SJSA1 (cell line): Measurements from ENCODE around the gene ANXA10. TPM values are rescaled to one million over a fixed set of nuclear protein-coding genes. Genes with fewer than 3 reads are reported as not detected.
"Not testable (repeated sequence)": the region's sequence is repeated elsewhere in the genome, so short reads cannot be mapped to it uniquely, and the experiment has no call there.

ENCODE experiments used
- DNase-seq, 2 experiments: peaks; one replicate each; pipeline ENCODE4 v3.0.0-alpha.2; 2015 to 2020; ENCODE audit warnings: low spot score in 2 of 2, low read depth in 1 of 2
- H3K27ac ChIP-seq: fragments of 250-450 bp; sonication (Bioruptor Pico); 2 replicates; pipeline ENCODE4 v1.5.1; 2020; ENCODE audit warnings: mild to moderate bottlenecking, moderate library complexity
- H3K27me3 ChIP-seq: fragments of 250-450 bp; sonication (Bioruptor Pico); replicated peaks from 2 replicates; pipeline ENCODE4 v1.5.1; 2020; ENCODE audit warnings: mild to moderate bottlenecking, moderate library complexity
- H3K36me3 ChIP-seq: fragments of 250-450 bp; sonication (Bioruptor Pico); 2 replicates; pipeline ENCODE4 v1.5.1; 2020; ENCODE audit warnings: mild to moderate bottlenecking
- H3K4me1 ChIP-seq: fragments of 250-450 bp; sonication (Bioruptor Pico); replicated peaks from 2 replicates; pipeline ENCODE4 v1.6.1; 2021; ENCODE audit warnings: mild to moderate bottlenecking
- H3K4me3 ChIP-seq: fragments of 250-450 bp; sonication (Bioruptor Pico); 2 replicates; pipeline ENCODE4 v1.5.1; 2020; ENCODE audit warnings: mild to moderate bottlenecking
- H3K9me3 ChIP-seq: fragments of 250-450 bp; sonication (Bioruptor Pico); replicated peaks from 2 replicates; pipeline ENCODE4 v1.5.1; 2020; ENCODE audit warnings: mild to moderate bottlenecking
- total RNA-seq: library from RNA; depleted of rRNA; stranded (reverse); fragments of >200 nt; shearing (Covaris generic); gene quantifications from 2 replicates; pipeline ENCODE4 v1.2.3, GENCODE V29; 2014; rRNA removed

ANXA10 gene
- total RNA-seq, 1 experiment from 2014 or later, result 1.7 TPM

DNA sequence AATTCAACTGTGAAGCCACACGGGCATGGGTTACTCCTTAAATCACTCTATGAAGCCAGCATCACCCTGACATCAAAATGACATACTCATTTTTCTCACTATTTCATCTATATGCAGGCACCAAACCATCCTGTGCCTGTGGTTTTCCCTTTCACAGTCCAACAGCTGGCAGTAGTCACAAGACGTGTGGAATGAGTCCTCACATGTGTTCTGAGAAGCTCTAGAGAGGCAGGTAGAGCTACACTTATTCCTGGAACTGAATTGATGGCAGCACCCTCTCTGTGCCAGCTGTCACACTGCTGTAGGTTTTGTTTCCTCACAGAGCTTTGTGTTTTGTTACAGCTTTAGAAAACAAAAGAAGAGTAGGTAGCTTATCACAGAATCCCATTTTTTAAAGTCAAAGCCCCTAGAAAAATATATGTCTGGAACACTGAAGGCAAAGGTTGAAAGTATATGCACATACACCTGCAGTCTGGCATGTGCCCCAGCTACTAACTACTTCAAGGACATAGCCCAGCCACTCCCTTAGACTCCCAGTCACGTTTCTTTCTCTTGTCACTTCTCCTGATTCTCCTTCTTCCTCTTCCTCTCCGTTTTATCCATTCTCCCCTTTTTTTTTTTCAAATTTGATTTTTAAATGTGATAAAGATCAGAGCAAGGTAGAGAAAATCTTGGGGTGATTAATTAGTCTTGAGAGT lies 107.1 kb downstream of the ANXA10 start:
- Histone ChIP-seq H3K9me3 (peaks cover 11% of the 10 kb centered on the region; the same call in 1 of the 2 replicates), H3K27me3 (no peaks in the 10 kb centered on the region), H3K36me3 (no peaks in the 10 kb centered on the region), H3K4me3 (no peak overlapping the region), H3K4me1 (peaks cover 3% of the 10 kb centered on the region; the same call in 1 of the 2 replicates), H3K27ac (no peak overlapping the region)
- no peak for DNase-seq

DNA sequence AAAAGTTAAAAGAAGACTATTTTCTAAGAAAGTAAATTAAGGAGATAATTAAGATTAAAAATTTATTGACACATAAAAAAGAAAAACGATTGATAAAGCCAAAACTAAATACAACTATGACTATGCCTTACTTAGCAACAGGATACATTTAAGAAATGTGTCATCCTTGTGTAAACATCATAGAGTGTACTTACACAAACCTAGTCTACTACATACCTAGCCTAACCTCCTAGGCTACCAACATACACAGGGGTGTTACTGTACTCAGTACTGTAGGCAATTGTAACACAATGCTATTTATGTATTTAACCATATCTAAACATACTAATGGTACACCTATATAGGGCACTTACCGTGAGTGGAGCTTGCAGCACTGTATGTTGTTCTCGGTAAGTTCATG lies 108.3 kb downstream of the ANXA10 start:
- no peaks in the 10 kb centered on the region for H3K36me3 ChIP-seq
- DNase-seq, result no peak

DNA sequence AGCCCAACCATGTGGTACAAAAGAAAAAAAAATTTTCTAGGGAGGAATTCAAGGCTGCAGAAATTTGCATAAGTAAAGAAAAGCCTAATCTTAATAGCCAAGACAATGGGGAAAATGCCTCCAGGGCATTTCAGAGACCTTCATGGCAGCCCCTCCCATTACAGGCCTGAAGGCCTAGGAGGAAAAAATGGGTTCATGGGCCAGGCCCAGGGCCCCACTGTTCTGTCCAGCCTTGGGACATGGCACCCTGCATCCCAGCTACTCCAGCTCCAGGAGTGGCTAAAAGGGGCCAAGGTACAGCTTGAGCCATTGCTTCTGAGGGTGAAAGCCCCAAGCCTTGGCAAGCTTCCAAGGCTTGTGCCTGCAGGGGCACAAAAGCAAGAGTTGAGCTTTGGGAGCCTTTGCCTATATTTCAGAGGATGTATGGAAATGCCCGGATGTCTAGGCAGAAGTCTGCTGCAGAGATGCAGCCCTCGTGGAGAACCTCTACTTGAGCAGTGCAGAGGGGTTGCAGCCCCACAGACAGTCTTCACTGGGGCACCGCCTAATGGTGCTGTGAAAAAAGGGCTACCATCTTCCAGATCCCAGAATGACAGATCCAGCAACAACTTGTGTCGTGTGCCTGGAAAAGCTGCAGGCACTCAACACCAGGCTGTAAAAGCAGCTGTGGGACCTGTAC lies 111.0 kb downstream of the ANXA10 start:
- H3K27me3 ChIP-seq, result no peaks in the 10 kb centered on the region

More for the DNA sequence above, 108.3 kb downstream of the ANXA10 start:
- no peaks in the 10 kb centered on the region for H3K27me3 ChIP-seq
- no peak overlapping the region for H3K27ac ChIP-seq
- peaks cover 11% of the 10 kb centered on the region; the same call in 1 of the 2 replicates for H3K9me3 ChIP-seq
- H3K4me3 ChIP-seq, result no peak overlapping the region
- H3K4me1 ChIP-seq, result peaks cover 3% of the 10 kb centered on the region; the same call in 1 of the 2 replicates

DNA sequence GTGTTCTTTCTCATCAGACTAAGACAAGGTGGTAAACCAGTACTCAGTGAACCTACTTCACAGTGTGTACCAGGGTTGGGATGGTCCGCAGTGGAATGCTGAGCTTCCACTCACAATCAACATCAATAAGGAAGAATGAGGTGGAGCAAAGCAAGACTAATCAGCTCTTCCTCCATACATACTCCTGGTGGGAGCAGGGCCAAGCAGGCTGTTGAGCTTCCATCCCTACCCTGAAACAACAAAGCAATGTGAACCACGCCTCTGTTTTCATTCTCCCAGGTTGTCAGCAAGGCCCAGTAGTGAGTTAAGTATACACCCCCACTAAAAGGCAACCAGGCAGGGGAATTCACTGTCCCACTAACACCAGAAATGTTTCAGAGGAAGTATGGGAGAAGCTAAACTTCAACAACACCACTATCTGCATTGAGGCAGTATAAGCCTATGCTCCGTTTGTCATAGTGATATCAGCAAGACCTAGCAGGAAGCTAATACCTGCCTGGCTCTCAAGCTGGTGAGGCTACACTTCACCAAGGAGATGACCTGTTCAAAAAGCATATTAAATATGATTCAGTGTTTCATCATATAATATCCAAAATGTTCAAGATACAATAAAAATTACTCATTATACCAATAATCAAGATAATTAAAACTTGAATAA lies 116.7 kb downstream of the ANXA10 start:
- DNase-seq, result no peak
- no peaks in the 10 kb centered on the region for H3K9me3 ChIP-seq
- no peak overlapping the region for H3K27ac ChIP-seq
- H3K36me3 ChIP-seq, result no peaks in the 10 kb centered on the region
- no peaks in the 10 kb centered on the region for H3K4me1 ChIP-seq
- no peak overlapping the region for H3K4me3 ChIP-seq
- H3K27me3 ChIP-seq, result no peaks in the 10 kb centered on the region

More for the DNA sequence above, 111.0 kb downstream of the ANXA10 start:
- no peak for DNase-seq
- no peak overlapping the region for H3K27ac ChIP-seq
- H3K9me3 ChIP-seq, result peaks cover 11% of the 10 kb centered on the region; the same call in 1 of the 2 replicates
- no peaks in the 10 kb centered on the region for H3K36me3 ChIP-seq
- H3K4me1 ChIP-seq, result no peaks in the 10 kb centered on the region
- H3K4me3 ChIP-seq, result no peak overlapping the region

DNA sequence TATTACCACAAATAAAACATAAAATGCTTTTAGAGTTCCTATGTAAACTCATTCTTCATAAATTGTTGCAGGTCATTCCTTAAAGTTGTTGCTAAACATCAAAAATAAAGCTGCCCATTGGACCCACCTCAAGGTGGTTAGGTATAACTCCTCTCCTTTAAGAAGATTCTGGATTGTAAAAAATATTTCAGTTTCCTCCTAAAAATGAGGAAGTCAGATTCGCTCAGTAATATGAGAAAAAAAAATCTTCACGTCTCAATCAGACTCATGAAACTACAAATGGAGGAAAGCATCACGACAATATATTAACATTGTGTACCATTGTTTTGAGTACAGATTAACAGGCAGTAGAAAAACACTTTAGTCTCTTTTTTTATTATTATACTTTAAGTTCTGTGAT lies 120.3 kb downstream of the ANXA10 start:
- no peaks in the 10 kb centered on the region for H3K9me3 ChIP-seq
- H3K4me1 ChIP-seq, result no peaks in the 10 kb centered on the region
- H3K27ac ChIP-seq, result no peak overlapping the region
- H3K4me3 ChIP-seq, result no peak overlapping the region
- no peaks in the 10 kb centered on the region for H3K27me3 ChIP-seq
- 0 out of 2 replicates have a peak, but pooled peaks cover 3% of the 10 kb centered on the region for H3K36me3 ChIP-seq
- DNase-seq, result no peak

DNA sequence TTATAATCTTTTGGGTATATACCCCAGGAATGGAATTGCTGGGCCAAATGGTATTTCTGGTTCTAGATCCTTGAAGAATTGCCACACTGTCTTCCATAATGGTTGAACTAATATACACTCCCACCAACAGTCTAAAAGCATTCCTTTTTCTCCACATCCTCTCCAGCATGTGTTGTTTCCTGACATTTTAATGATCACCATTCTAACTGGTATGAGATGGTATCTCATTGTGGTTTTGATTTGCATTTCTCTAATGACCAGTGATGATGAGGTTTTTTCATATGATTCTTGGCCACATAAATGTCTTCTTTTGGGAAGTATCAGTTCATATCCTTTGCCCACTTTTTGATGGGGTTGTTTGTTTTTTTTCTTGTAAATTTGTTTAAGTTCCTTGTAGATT lies 121.2 kb downstream of the ANXA10 start:
- not testable (repeated sequence) for H3K4me1 ChIP-seq, H3K27me3 ChIP-seq, H3K27ac ChIP-seq, H3K9me3 ChIP-seq, DNase-seq, H3K4me3 ChIP-seq, H3K36me3 ChIP-seq

DNA sequence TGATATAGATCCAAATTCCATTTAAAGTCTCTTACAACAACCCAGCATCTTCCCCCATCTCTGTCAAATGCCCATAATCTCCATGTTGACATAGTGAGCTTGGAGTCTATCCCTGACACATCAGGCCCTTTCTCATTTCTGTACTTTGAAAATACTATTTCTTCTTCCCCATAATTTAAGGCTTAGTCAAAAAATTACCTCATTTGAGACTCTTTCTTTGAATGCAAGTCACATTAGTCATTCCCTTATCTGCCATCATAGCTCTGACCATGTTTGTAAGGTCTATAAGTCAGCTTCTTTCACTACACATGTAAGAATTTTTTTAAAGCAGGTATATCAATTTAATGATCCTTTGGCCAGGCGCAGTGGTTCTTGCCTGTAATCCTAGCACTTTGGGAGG lies 126.3 kb downstream of the ANXA10 start:
- H3K4me1 ChIP-seq, result peaks cover 11% of the 10 kb centered on the region
- no peaks in the 10 kb centered on the region for H3K9me3 ChIP-seq
- no peak overlapping the region for H3K4me3 ChIP-seq
- no peaks in the 10 kb centered on the region for H3K27me3 ChIP-seq
- DNase-seq, result peak in 1 of 2 experiments; percentile 23
- H3K27ac ChIP-seq, result no peak overlapping the region
- 0 out of 2 replicates have a peak, but pooled peaks cover 3% of the 10 kb centered on the region for H3K36me3 ChIP-seq

DNA sequence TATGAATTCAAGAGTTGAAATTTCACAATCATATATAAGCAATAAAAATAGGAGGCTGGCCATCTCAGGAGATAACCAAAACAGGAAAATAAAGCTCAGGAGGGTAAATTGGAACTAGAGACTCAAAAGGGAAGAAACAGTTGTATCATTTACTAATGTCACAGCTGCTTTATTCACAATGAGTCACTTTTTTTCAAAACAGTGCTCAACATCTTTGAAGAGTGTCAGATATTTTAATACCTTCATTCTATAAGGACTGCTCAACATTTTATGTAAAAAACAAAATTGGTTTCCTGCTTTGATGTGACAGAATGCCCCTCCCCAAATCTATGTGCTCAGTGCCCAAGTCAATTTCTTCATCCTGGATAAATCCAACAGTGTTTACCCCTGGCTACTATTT lies 128.6 kb downstream of the ANXA10 start:
- Histone ChIP-seq H3K4me1 (peaks cover 11% of the 10 kb centered on the region), H3K27me3 (no peaks in the 10 kb centered on the region), H3K36me3 (0 out of 2 replicates have a peak, but pooled peaks cover 3% of the 10 kb centered on the region), H3K4me3 (no peak overlapping the region), H3K27ac (no peak overlapping the region), H3K9me3 (no peaks in the 10 kb centered on the region)
- DNase-seq, result peak in 1 of 2 experiments; percentile 11

DNA sequence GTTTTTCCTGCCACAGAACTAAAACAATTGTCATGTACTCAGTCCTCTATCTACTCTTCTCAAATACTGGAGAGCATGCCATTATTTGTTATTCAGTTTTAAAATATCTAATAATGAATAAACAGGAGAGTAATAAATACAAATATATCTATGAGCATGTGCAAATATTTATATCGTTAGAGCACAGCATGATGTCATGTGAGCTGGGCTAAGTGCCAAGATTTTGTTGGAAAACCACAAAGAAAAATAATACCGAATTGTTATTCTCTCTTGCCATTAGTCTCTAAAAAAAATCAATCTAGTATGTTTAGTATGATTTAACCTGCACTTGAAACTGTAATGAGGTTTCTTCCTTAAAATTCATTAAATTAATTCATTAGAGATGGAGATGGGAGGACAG lies 129.0 kb downstream of the ANXA10 start:
- H3K27me3 ChIP-seq, result no peaks in the 10 kb centered on the region
- no peak overlapping the region for H3K27ac ChIP-seq
- H3K36me3 ChIP-seq, result 0 out of 2 replicates have a peak, but pooled peaks cover 3% of the 10 kb centered on the region
- DNase-seq, result peak in 1 of 2 experiments; percentile 16
- H3K4me3 ChIP-seq, result no peak overlapping the region
- peaks cover 11% of the 10 kb centered on the region for H3K4me1 ChIP-seq
- H3K9me3 ChIP-seq, result no peaks in the 10 kb centered on the region

Other genes starting within 250 kb of the ANXA10 start
- 10.9 and 13.5 TPM in 2 replicates for gene DDX60, start 226.2 kb downstream of the ANXA10 start, total RNA-seq